Muscle of leg (tissue), 11 donors: ENCODE data around the gene NOXA1. TPM values are rescaled to one million over a fixed set of nuclear protein-coding genes. Genes with fewer than 3 reads are reported as not detected.

ENCODE experiments used
- DNase-seq: peaks from one replicate; pipeline ENCODE4 v3.0.0; 2013
- H3K27ac ChIP-seq: one replicate; pipeline ENCODE4 v1.5.1; 2013; ENCODE audit warnings: mild to moderate bottlenecking, low read length, control low read depth
- H3K27me3 ChIP-seq: one replicate; pipeline ENCODE4 v1.6.1; 2013; ENCODE audit warnings: low read length; ENCODE audit not compliant: control insufficient read depth, insufficient read depth
- H3K36me3 ChIP-seq: one replicate; pipeline ENCODE4 v1.6.1; 2013; ENCODE audit warnings: low read length; ENCODE audit not compliant: control insufficient read depth, insufficient read depth
- H3K4me1 ChIP-seq: one replicate; pipeline ENCODE4 v1.6.1; 2013; ENCODE audit warnings: low read length; ENCODE audit not compliant: control insufficient read depth, insufficient read depth
- H3K4me3 ChIP-seq: one replicate; pipeline ENCODE4 v1.5.1; 2013; ENCODE audit warnings: low read length, control low read depth
- H3K9me3 ChIP-seq: replicated peaks from 2 replicates; pipeline ENCODE4 v1.6.1; 2013; ENCODE audit warnings: low read depth, low read length; ENCODE audit not compliant: control insufficient read depth
- WGBS: methylation state at CpG from one replicate; pipeline ENCODE4 v1.1.5; 2013; ENCODE audit warnings: missing lambda C conversion rate; ENCODE audit not compliant: insufficient coverage; 5-methylcytosine and 5-hydroxymethylcytosine counted together
- polyA plus RNA-seq, 8 donors: library from polyadenylated mRNA; unstranded; fragments of 120-200 nt; gene quantifications; one replicate each; pipeline versions ENCODE4 v1.2.1 to v1.2.3, GENCODE V29; 2013; ENCODE audit warnings: inconsistent platforms in 1 of 8, low replicate concordance in 1 of 8; ENCODE audit not compliant: insufficient read length in 8 of 8, insufficient read depth in 1 of 8
- total RNA-seq: library from RNA; stranded (reverse); fragments of 120-200 nt; gene quantifications from one replicate; pipeline ENCODE4 v1.2.4, GENCODE V29; 2013

Gene NOXA1
- total and polyA plus RNA-seq, 9 donors = 0.99 to 5.1 (median 2.3) TPM

DNA sequence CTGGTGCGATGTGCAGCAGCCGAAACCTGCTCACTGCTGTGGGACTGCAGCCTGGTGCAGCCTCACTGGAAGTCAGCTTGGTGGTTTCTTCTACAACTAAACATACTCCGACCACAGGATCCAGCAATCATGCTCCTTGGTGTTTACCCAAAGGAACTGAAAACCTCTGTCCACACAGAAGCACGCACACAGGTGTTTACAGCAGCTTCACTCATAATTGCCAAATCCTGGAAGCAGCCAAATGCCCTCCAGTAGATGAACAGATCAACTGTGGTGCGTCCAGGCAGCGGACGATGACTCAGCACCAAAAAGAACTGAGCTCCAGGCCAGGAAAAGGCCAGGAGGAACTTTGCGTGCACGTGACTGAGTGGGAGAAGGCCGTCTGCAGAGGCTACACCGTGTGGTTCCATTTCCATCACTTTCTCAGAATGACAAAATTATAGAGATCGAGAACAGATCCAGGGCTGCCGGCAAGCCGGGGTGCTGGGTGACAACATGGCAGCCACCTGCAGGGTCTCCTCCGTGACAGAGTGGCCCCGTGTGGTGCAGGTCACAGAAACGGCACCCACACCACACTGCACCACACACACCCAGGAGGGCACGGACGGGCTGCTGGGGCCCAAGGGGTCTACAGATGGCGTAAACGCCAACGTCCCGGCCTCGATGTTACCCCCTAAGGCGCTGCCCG, 59.0 kb downstream of the NOXA1 start:
- Histone ChIP-seq H3K9me3 (no peaks in the 10 kb centered on the region), H3K4me3 (no peak overlapping the region), H3K27ac (no peak overlapping the region), H3K27me3 (no peaks in the 10 kb centered on the region), H3K36me3 (no peaks in the 10 kb centered on the region), H3K4me1 (peaks cover 19% of the 10 kb centered on the region)
- 54% methylated on average over 19 of the region's 26 CpGs for WGBS
- DNase-seq = peak; percentile 67

Other genes with a start within 250 kb of the NOXA1 start
- gene ANAPC2, start 234.8 kb upstream of the NOXA1 start, total RNA-seq = 20.4 TPM
- gene ANAPC2, start 234.8 kb upstream of the NOXA1 start, polyA plus RNA-seq = 10 to 100 TPM; 23.5 to 41.6 (median 33.5) TPM
- gene SSNA1, start 234.7 kb upstream of the NOXA1 start, total RNA-seq = 52.9 TPM
- gene SSNA1, start 234.7 kb upstream of the NOXA1 start, polyA plus RNA-seq = 10 to 100 TPM; 60.6 to 71.5 (median 68.2) TPM
- 4.6 TPM for gene TPRN, start 222.7 kb upstream of the NOXA1 start, total RNA-seq
- 10 to 100 TPM in 5 of 8 donors, 1 to 10 TPM in 3; 7.6 to 14.6 (median 10.6) TPM for gene TPRN, start 222.7 kb upstream of the NOXA1 start, polyA plus RNA-seq
- 25.2 TPM for gene TMEM203, start 217.7 kb upstream of the NOXA1 start, total RNA-seq
- gene TMEM203, start 217.7 kb upstream of the NOXA1 start, polyA plus RNA-seq = 10 to 100 TPM; 34.1 to 38.2 (median 36.6) TPM
- 3.1 TPM for gene NDOR1, start 217.7 kb upstream of the NOXA1 start, total RNA-seq
- 10 to 100 TPM in 1 of 8 donors, 1 to 10 TPM in 7; 5.8 to 10.8 (median 8.2) TPM for gene NDOR1, start 217.7 kb upstream of the NOXA1 start, polyA plus RNA-seq
- 0.18 TPM for gene RNF208, start 201.2 kb upstream of the NOXA1 start, total RNA-seq
- 1 to 10 TPM; 2.4 to 5.1 (median 2.8) TPM for gene RNF208, start 201.2 kb upstream of the NOXA1 start, polyA plus RNA-seq
- gene CYSRT1, start 198.2 kb upstream of the NOXA1 start, total RNA-seq = 0.18 TPM
- 1 to 10 TPM in 7 of 8 donors, under 1 TPM in 1; 1.00 to 5.6 (median 3.2) TPM for gene CYSRT1, start 198.2 kb upstream of the NOXA1 start, polyA plus RNA-seq
- gene RNF224, start 195.9 kb upstream of the NOXA1 start, total RNA-seq = not detected
- 1 to 10 TPM in 7 of 8 donors, under 1 TPM in 1; 0.68 to 7.4 (median 2.6) TPM for gene RNF224, start 195.9 kb upstream of the NOXA1 start, polyA plus RNA-seq
- 0.04 TPM for gene SLC34A3, start 192.5 kb upstream of the NOXA1 start, total RNA-seq
- 1 to 10 TPM in 7 of 8 donors, under 1 TPM in 1; 0.47 to 3.6 (median 1.5) TPM for gene SLC34A3, start 192.5 kb upstream of the NOXA1 start, polyA plus RNA-seq
- gene TUBB4B, start 182.1 kb upstream of the NOXA1 start, total RNA-seq = 97.1 TPM
- gene TUBB4B, start 182.1 kb upstream of the NOXA1 start, polyA plus RNA-seq = 100 to 1,000 TPM; 200 to 222 (median 217) TPM
- gene STPG3, start 172.1 kb upstream of the NOXA1 start, total RNA-seq = not detected
- gene STPG3, start 172.1 kb upstream of the NOXA1 start, polyA plus RNA-seq = under 1 TPM in 7 of 8 donors, not detected in 1; 0.15 to 0.79 (median 0.33) TPM
- gene NELFB, start 168.1 kb upstream of the NOXA1 start, total RNA-seq = 25.9 TPM
- gene NELFB, start 168.1 kb upstream of the NOXA1 start, polyA plus RNA-seq = 10 to 100 TPM; 50.4 to 57.6 (median 52.9) TPM
- 4.4 TPM for gene TOR4A, start 145.7 kb upstream of the NOXA1 start, total RNA-seq
- gene TOR4A, start 145.7 kb upstream of the NOXA1 start, polyA plus RNA-seq = 1 to 10 TPM; 3.6 to 9.3 (median 8.3) TPM
- 2.5 TPM for gene NRARP, start 121.1 kb upstream of the NOXA1 start, total RNA-seq
- 1 to 10 TPM; 3.4 to 7.5 (median 5.8) TPM for gene NRARP, start 121.1 kb upstream of the NOXA1 start, polyA plus RNA-seq
- 9.0 TPM for gene EXD3, start 231 bp upstream of the NOXA1 start, total RNA-seq
- gene EXD3, start 231 bp upstream of the NOXA1 start, polyA plus RNA-seq = 10 to 100 TPM in 6 of 8 donors, 1 to 10 TPM in 2; 7.4 to 19.0 (median 11.8) TPM
- gene ENTPD8, start 18.0 kb downstream of the NOXA1 start, total RNA-seq = 0.18 TPM
- 1 to 10 TPM in 1 of 8 donors, under 1 TPM in 7; 0.35 to 1.2 (median 0.42) TPM for gene ENTPD8, start 18.0 kb downstream of the NOXA1 start, polyA plus RNA-seq
- gene NSMF, start 35.9 kb downstream of the NOXA1 start, total RNA-seq = 9.9 TPM
- 10 to 100 TPM; 16.1 to 31.1 (median 23.0) TPM for gene NSMF, start 35.9 kb downstream of the NOXA1 start, polyA plus RNA-seq
- 0.80 TPM for gene PNPLA7, start 127.0 kb downstream of the NOXA1 start, total RNA-seq
- 1 to 10 TPM; 1.3 to 3.6 (median 2.5) TPM for gene PNPLA7, start 127.0 kb downstream of the NOXA1 start, polyA plus RNA-seq
- gene MRPL41, start 128.5 kb downstream of the NOXA1 start, total RNA-seq = 37.8 TPM
- gene MRPL41, start 128.5 kb downstream of the NOXA1 start, polyA plus RNA-seq = 10 to 100 TPM; 25.6 to 42.1 (median 31.7) TPM
- 27.4 TPM for gene DPH7, start 155.5 kb downstream of the NOXA1 start, total RNA-seq
- gene DPH7, start 155.5 kb downstream of the NOXA1 start, polyA plus RNA-seq = 10 to 100 TPM; 20.8 to 34.8 (median 26.9) TPM
- 18.6 TPM for gene ZMYND19, start 167.1 kb downstream of the NOXA1 start, total RNA-seq
- 10 to 100 TPM; 18.5 to 22.8 (median 19.4) TPM for gene ZMYND19, start 167.1 kb downstream of the NOXA1 start, polyA plus RNA-seq
- gene ARRDC1, start 182.3 kb downstream of the NOXA1 start, total RNA-seq = 27.1 TPM
- gene ARRDC1, start 182.3 kb downstream of the NOXA1 start, polyA plus RNA-seq = 10 to 100 TPM; 20.6 to 41.3 (median 32.8) TPM
- 29.9 TPM for gene EHMT1, start 195.6 kb downstream of the NOXA1 start, total RNA-seq
- gene EHMT1, start 195.6 kb downstream of the NOXA1 start, polyA plus RNA-seq = 10 to 100 TPM; 42.9 to 59.7 (median 47.9) TPM